ENCODE data around the gene LIPC. TPM values are rescaled to one million over a fixed set of nuclear protein-coding genes. Genes with fewer than 3 reads are reported as not detected.
A peak's percentile ranks its signal among the peaks of the same experiment; 100 is the strongest.

The LIPC gene
- total and polyA plus RNA-seq, 9 of the 15 experiments (the other 6 are each of a cell fraction or from before 2014, with no cell fraction given) = 0.07 to 0.41 (median 0.11) TPM; not detected in 2

DNA sequence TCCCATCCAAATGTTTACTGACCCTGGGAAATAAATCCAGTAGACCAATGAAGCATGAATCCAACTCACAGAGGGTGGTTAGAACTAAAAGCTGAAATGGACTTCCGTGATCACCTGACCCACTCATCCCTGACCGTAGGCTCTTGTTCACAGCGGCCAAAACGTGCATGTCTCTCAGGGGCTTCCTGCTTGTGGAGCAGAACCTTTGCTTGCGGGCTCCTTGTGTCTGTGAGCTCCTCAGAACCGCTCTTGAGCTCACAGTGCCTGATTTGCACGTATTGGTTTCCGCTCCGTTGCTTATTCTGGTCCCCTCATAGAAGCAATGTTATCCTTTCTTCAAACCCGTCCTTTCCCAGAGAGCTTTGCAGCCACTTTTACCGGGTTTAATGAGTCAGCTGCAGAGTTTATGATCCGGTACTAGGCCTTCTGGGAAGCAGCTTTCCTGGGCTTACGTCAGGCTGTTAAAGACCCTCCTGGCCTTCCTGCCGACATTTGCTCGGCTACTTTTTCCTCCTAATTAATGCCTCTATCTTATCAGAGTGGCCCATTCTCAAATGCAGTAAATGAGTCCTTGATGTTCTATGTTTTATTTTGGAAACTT, 35.4 kb downstream of the LIPC start:
- H3K79me2 ChIP-seq (ENCODE audit: control insufficient read depth, insufficient read depth, low read length) = no peaks in the 10 kb centered on the region
- H3K4me2 ChIP-seq (ENCODE audit: insufficient read depth, low read length) = peak overlapping the region; percentile 28
- ChIA-PET POLR2A (interaction anchor here (1.0 kb wide), 1 partner anchor 54 kb away, joined by 4 read pairs; no protein-coding TSS in a partner anchor), CTCF (ENCODE audit: low intra/inter-chr PET ratio) (no interaction called here)
- peaks cover 5 to 9% of the 10 kb centered on the region in 2 experiments; a peak in 3 of 5 replicates for H3K4me1 ChIP-seq (replicated peaks in 1 of 2; ENCODE audit: control insufficient read depth in 2 of 2, insufficient read depth in 2 of 2, low read length in 2 of 2)
- no peak overlapping the region for H3K4me3 ChIP-seq
- no peaks in the 10 kb centered on the region for H3K36me3 ChIP-seq (ENCODE audit: control insufficient read depth, insufficient read depth, low read length)
- DNase-seq (ENCODE audit: extremely low read depth in 1 of 4, low spot score in 3 of 4) (no peak), ATAC-seq (peak; percentile 71), FAIRE-seq (peak; percentile 29)
- intact Hi-C loops (cut with micrococcal nuclease) = no loop called here
- H3K9ac ChIP-seq (ENCODE audit: insufficient read depth in 1 of 2, low read depth in 2 of 2, low read length in 2 of 2) = no peak overlapping the region
- in situ Hi-C loops (cut with MboI) = no loop called here
- 38% methylated on average over 15 of the region's 15 CpGs for WGBS (ENCODE audit: insufficient coverage, low coverage, missing lambda C conversion rate)
- no peaks in the 10 kb centered on the region for H3K27me3 ChIP-seq (ENCODE audit: control insufficient read depth in 2 of 2, insufficient read depth in 2 of 2, low read length in 2 of 2)
- H4K20me1 ChIP-seq (replicated peaks; ENCODE audit: control insufficient read depth, insufficient read depth, low read length) = no peaks in the 10 kb centered on the region
- peak overlapping the region; percentile 81 for H2AFZ ChIP-seq (ENCODE audit: low read depth, low read length)
- H3K27ac ChIP-seq (ENCODE audit: extremely low read depth, low read depth, low read length) = no peak overlapping the region
- no peaks in the 10 kb centered on the region for H3K9me1 ChIP-seq (ENCODE audit: control insufficient read depth, insufficient read depth, low read length)
- no TSS peak for BruUV-seq (replicated peaks)
- H3K9me3 ChIP-seq (replicated peaks; ENCODE audit: control insufficient read depth, insufficient read depth, low read depth, low read length) = no peaks in the 10 kb centered on the region
- TF ChIP-seq FOXM1 (IDR thresholded peaks at IDR 0.05; ENCODE audit: low read depth) (0 out of 2 replicates have a peak, but pooled peaks have one; percentile 39), FOXM1 (CRISPR knock-in tag; IDR thresholded peaks at IDR 0.05; ENCODE audit: low read depth) (no peak), IFI16 (CRISPR knock-in tag; IDR thresholded peaks at IDR 0.05) (no peak), ZNF717 (CRISPR knock-in tag; IDR thresholded peaks at IDR 0.05) (no peak), MYBL2 (IDR thresholded peaks at IDR 0.05; ENCODE audit: low read depth) (no peak), MYBL2 (CRISPR knock-in tag; IDR thresholded peaks at IDR 0.05; ENCODE audit: borderline replicate concordance) (no peak), GTF2A2 (tag; IDR thresholded peaks at IDR 0.05) (no peak), BHLHE40 (IDR thresholded peaks at IDR 0.05; ENCODE audit: low read length) (0 out of 2 replicates have a peak, but pooled peaks have one; percentile 7), TAF1 (IDR thresholded peaks at IDR 0.05; ENCODE audit: control insufficient read depth, extremely low read depth, insufficient read depth, low read length, severe bottlenecking) (no peak), SMAD4 (CRISPR knock-in tag; conservative IDR thresholded peaks at IDR 0.05) (0 out of 2 replicates have a peak, but pooled peaks have one; percentile 31), NR2C2 (CRISPR knock-in tag; IDR thresholded peaks at IDR 0.05) (no peak), NR2C2 (tag; IDR thresholded peaks at IDR 0.05) (0 out of 2 replicates have a peak, but pooled peaks have one; percentile 16), ZNF707 (CRISPR knock-in tag; conservative IDR thresholded peaks at IDR 0.05) (no peak), ZNF224 (CRISPR knock-in tag; IDR thresholded peaks at IDR 0.05) (no peak), SOX6 (IDR thresholded peaks at IDR 0.05) (no peak), TOE1 (IDR thresholded peaks at IDR 0.05; ENCODE audit: borderline replicate concordance) (peak; percentile 63; the same call in 1 of the 2 replicates), TOE1 (CRISPR knock-in tag; IDR thresholded peaks at IDR 0.05; ENCODE audit: borderline replicate concordance, low read depth) (no peak)
- TF ChIP-seq, protein P1, sequence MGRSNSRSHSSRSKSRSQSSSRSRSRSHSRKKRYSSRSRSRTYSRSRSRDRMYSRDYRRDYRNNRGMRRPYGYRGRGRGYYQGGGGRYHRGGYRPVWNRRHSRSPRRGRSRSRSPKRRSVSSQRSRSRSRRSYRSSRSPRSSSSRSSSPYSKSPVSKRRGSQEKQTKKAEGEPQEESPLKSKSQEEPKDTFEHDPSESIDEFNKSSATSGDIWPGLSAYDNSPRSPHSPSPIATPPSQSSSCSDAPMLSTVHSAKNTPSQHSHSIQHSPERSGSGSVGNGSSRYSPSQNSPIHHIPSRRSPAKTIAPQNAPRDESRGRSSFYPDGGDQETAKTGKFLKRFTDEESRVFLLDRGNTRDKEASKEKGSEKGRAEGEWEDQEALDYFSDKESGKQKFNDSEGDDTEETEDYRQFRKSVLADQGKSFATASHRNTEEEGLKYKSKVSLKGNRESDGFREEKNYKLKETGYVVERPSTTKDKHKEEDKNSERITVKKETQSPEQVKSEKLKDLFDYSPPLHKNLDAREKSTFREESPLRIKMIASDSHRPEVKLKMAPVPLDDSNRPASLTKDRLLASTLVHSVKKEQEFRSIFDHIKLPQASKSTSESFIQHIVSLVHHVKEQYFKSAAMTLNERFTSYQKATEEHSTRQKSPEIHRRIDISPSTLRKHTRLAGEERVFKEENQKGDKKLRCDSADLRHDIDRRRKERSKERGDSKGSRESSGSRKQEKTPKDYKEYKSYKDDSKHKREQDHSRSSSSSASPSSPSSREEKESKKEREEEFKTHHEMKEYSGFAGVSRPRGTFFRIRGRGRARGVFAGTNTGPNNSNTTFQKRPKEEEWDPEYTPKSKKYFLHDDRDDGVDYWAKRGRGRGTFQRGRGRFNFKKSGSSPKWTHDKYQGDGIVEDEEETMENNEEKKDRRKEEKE (IDR thresholded peaks at IDR 0.05; ENCODE audit: borderline replicate concordance in 1 of 2, control insufficient read depth in 1 of 2, low read depth in 2 of 2, low read length in 1 of 2) = no peak
- TF ChIP-seq, protein P2, sequence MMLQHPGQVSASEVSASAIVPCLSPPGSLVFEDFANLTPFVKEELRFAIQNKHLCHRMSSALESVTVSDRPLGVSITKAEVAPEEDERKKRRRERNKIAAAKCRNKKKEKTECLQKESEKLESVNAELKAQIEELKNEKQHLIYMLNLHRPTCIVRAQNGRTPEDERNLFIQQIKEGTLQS (IDR thresholded peaks at IDR 0.05) = 0 out of 2 replicates have a peak, but pooled peaks have one; percentile 26
- TF ChIP-seq, protein P2 (CRISPR knock-in tag; conservative IDR thresholded peaks at IDR 0.05) = no peak
